Retinal pigment epithelial cell (primary cell): ENCODE data around the gene SPSB3.

Source experiments
- DNase-seq: peaks from one replicate; pipeline ENCODE4 v3.0.0-alpha.2; 2010; ENCODE audit warnings: low read depth
- H3K4me3 ChIP-seq: 2 replicates; pipeline ENCODE4 v1.5.1; 2011; ENCODE audit warnings: mild to moderate bottlenecking, low read length, control low read depth, moderate library complexity
- TF ChIP-seq, protein P1 (sequence below): conservative IDR thresholded peaks from 2 replicates; pipeline ENCODE4 v1.5.1; 2011; ENCODE audit warnings: low read depth, low read length, control low read depth, inconsistent platforms

The SPSB3 gene

GRCh38 chr16:1825864-1826690 lies 43.7 kb upstream of the SPSB3 start:
- TF ChIP-seq, protein P1, sequence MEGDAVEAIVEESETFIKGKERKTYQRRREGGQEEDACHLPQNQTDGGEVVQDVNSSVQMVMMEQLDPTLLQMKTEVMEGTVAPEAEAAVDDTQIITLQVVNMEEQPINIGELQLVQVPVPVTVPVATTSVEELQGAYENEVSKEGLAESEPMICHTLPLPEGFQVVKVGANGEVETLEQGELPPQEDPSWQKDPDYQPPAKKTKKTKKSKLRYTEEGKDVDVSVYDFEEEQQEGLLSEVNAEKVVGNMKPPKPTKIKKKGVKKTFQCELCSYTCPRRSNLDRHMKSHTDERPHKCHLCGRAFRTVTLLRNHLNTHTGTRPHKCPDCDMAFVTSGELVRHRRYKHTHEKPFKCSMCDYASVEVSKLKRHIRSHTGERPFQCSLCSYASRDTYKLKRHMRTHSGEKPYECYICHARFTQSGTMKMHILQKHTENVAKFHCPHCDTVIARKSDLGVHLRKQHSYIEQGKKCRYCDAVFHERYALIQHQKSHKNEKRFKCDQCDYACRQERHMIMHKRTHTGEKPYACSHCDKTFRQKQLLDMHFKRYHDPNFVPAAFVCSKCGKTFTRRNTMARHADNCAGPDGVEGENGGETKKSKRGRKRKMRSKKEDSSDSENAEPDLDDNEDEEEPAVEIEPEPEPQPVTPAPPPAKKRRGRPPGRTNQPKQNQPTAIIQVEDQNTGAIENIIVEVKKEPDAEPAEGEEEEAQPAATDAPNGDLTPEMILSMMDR = no peak
- peak; percentile 11 for DNase-seq
- H3K4me3 ChIP-seq = peak overlapping the region; percentile 57

DNA sequence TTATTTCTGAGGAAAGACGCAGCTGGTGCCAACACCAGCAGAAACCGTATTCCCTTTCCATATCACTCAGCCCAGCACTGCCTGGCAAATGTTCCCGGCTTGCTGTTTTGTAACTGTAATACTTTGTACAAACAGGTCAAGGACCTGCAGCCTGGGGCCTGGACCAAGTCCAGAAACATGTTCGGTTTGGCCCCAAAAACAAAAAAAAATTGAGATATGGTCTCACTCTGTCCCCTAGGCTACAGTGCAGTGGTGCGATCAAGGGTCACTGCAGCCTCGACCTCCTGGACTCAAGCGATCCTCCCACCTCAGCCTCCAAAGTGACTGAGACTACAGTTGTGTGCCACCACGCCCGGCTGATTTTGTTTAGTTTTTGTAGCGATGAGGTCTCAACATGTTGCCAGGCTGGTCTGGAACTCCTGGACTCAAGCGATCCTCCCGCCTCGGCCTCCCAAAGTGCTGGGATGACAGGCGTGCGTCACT lies 43.1 kb upstream of the SPSB3 start:
- TF ChIP-seq, protein P1 = no peak
- no peak for DNase-seq
- peak overlapping the region; percentile 57 for H3K4me3 ChIP-seq

DNA sequence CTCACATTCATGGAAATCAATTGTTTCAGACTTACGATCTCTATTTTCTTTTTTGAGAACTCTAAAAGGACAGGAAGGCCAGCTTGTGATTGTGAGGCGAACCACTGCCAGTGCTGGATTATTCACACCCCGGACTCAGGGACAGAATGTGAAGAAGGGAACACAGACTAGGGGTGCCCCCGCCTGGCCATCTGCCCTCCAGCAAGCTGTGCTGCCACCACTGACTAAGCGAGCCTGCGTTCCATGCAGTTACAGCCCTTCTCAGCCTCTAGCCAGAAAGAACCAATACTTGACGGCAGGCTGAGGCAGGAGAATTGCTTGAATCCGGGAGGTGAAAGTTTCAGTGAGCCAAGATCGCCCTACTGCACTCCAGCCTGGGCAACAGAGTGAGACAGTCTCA lies 41.5 kb upstream of the SPSB3 start:
- peak; percentile 19 for DNase-seq
- TF ChIP-seq, protein P1 = peak; percentile 49

DNA sequence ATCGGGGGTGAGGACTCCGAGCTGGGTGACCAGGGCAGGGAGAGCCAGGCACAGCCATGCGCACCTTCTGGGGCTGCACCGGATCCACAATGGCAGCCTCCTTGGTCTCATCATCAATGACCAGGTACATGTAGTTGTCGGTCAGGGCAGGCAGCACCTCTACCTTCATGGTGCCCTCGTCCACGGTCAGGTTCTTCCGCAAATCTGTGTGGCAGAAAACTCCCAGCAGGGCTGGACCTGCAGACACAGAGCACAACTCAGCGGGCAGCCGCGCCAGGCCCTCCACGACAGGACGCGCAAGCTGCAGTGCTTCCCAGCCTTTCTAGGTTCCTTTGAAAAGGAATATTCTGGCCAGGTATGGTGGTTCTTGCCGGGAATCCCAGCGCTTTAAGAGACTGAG lies 40.4 kb upstream of the SPSB3 start:
- no peak overlapping the region for H3K4me3 ChIP-seq
- DNase-seq = no peak
- TF ChIP-seq, protein P1 = no peak

More for the DNA sequence above, 41.5 kb upstream of the SPSB3 start:
- H3K4me3 ChIP-seq = no peak overlapping the region

DNA sequence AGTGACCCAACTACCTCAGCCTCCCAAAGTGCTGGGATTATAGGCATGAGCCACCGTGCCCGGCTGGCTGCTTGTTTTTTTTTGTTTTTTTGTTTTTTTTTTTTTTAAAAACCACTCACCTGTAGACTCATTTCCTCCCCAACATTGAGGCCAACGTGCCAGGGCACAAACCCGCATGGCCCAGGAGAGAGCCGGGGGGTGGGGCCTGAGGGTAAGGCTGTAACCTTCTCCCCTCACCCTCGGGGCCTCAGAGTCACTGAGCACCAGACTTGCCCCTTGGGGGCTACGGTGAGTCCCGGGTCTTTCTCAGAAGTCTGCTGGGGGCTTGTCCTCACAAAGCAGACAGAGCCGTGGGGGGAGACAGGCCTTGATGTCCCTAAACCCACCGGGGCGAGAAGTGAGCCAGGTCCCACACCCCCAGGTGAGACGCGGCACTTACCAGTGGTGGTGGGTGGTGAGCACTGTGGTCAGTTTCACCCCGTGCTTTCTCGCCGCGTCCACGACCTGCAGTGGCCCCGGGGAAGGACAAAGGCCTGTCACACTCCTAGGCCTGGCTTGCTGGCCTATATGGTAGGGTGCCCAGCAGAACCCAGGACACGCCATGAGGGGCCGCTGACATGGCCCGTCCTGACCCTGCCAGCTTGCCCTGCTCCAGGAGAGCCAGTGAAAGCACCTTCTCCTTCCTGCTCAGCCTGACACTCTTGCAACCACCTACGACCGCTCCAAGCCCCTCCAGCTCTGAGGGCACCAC lies 39.7 kb upstream of the SPSB3 start:
- TF ChIP-seq, protein P1 = no peak

DNA sequence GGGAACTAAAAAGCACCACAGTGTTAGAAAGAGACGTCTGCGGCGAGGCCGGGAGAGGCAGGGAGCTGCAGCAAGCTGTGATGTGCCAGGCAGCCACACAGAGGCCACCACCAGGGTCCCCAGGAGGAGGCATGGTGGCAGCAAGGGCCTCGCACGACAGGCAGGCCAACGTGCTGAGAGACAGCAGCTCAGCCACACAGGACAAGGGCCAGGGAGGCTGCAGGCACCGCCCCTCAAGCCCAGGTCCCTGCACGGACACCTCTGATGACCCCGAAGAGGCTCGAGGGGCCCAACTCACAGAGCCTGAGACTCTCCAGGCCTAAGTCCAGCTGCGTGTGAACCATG lies 38.5 kb upstream of the SPSB3 start:
- TF ChIP-seq, protein P1 = no peak
- DNase-seq = no peak
- H3K4me3 ChIP-seq = no peak overlapping the region

More for the DNA sequence above, 39.7 kb upstream of the SPSB3 start:
- DNase-seq = no peak
- H3K4me3 ChIP-seq = no peak overlapping the region
